Activated T-cell treated with anti-CD3 and anti-CD28 coated beads, Interleukin-2, amount 50 U/mL, for 48 hours (primary cell): ENCODE data around the gene CMKLR1.

Experiments used
- DNase-seq, 2 experiments: peaks; one replicate each; pipeline ENCODE4 v3.0.0-alpha.2; 2020

The CMKLR1 gene

GRCh38 chr12:108333898-108334699 lies 5.0 kb downstream of the CMKLR1 start:
- DNase-seq: no peak

- DNase-seq: no peak
Measured at GRCh38 chr12:108332791-108333382, 6.2 kb downstream of the CMKLR1 start.

GRCh38 chr12:108328420-108328819 lies 10.7 kb downstream of the CMKLR1 start:
- no peak for DNase-seq

- DNase-seq: no peak
Measured at GRCh38 chr12:108327621-108328344, 11.3 kb downstream of the CMKLR1 start.

- DNase-seq: no peak
Measured at GRCh38 chr12:108326254-108326750, 12.8 kb downstream of the CMKLR1 start.

GRCh38 chr12:108325549-108325948 lies 13.6 kb downstream of the CMKLR1 start:
- DNase-seq: no peak

- no peak for DNase-seq
Measured at GRCh38 chr12:108325018-108325358, 14.1 kb downstream of the CMKLR1 start.

- no peak for DNase-seq
Measured at GRCh38 chr12:108324351-108325017, 14.6 kb downstream of the CMKLR1 start.

GRCh38 chr12:108323581-108323980 lies 15.5 kb downstream of the CMKLR1 start:
- no peak for DNase-seq

GRCh38 chr12:108322998-108323397 lies 16.1 kb downstream of the CMKLR1 start:
- no peak for DNase-seq

GRCh38 chr12:108321688-108322087 lies 17.4 kb downstream of the CMKLR1 start:
- no peak for DNase-seq

GRCh38 chr12:108320507-108321293 lies 18.4 kb downstream of the CMKLR1 start:
- DNase-seq: no peak

- DNase-seq: no peak
Measured at GRCh38 chr12:108319277-108320234, 19.6 kb downstream of the CMKLR1 start.

- DNase-seq: no peak
Measured at GRCh38 chr12:108318472-108319275, 20.4 kb downstream of the CMKLR1 start.

- DNase-seq: no peak
Measured at GRCh38 chr12:108317308-108318234, 21.5 kb downstream of the CMKLR1 start.

GRCh38 chr12:108316176-108317086 lies 22.7 kb downstream of the CMKLR1 start:
- no peak for DNase-seq

GRCh38 chr12:108315486-108316105 lies 23.5 kb downstream of the CMKLR1 start:
- no peak for DNase-seq
